Pancreas (tissue), 10 donors: ENCODE results near the gene JAK3. TPM values are rescaled to one million over a fixed set of nuclear protein-coding genes. Genes with fewer than 3 reads are reported as not detected.

Experiments used
- ATAC-seq, 4 donors: fragments of 200-7000 bp; cut with Tn5 transposase; one replicate each; pipeline versions ENCODE4 v1.8.0 to v1.9.1; 2020; ENCODE audit warnings: mild to moderate bottlenecking in 4 of 4, moderate library complexity in 4 of 4
- DNase-seq, 6 donors: peaks; one replicate each; pipeline ENCODE4 v3.0.0-alpha.2; 2020
- FAIRE-seq: peaks from 2 replicates; lab custom pipeline; 2012; peaks lifted over from hg19 to GRCh38; lab: Jason Lieb, UNC
- H3K27ac ChIP-seq, 4 donors: fragments of 200-600 bp; sonication (generic); 1 replicate in 3 of 4; 2 replicates in 1 of 4; pipeline versions ENCODE4 v1.5.0 to v1.8.0; 2020
- H3K27me3 ChIP-seq, 4 donors: fragments of 200-600 bp; one replicate each; pipeline ENCODE4 v1.8.0; 2021
- H3K36me3 ChIP-seq, 3 donors: fragments of 200-600 bp; sonication (generic) in 1 of 3; one replicate each; pipeline versions ENCODE4 v1.5.0 to v1.8.0; 2020 to 2021
- H3K4me1 ChIP-seq, 3 donors: fragments of 200-600 bp; one replicate each; pipeline ENCODE4 v1.8.0; 2021
- H3K4me3 ChIP-seq, 4 donors: fragments of 200-600 bp; sonication (generic) in 2 of 4; one replicate each; pipeline versions ENCODE4 v1.5.0 to v1.8.0; 2020 to 2021
- H3K9me3 ChIP-seq, 4 donors: fragments of 200-600 bp; one replicate each; pipeline ENCODE4 v1.8.0; 2021
- WGBS, 2 donors: extraction: QIAGEN DNeasy Blood & Tissue Kit; methylation state at CpG; one replicate each; pipeline ENCODE4 v1.1.7; 2013; 5-methylcytosine and 5-hydroxymethylcytosine counted together
- intact Hi-C, 3 donors: fragments of 100-400 bp; cut with DNase I; formaldehyde crosslinking; loops; one replicate each; pipeline versions ENCODE4 v1.11.1 to v1.14.2; 2022
- polyA plus RNA-seq, 2 donors: library from polyadenylated mRNA; stranded (reverse); fragments of 200-250 nt; gene quantifications; one replicate each; pipeline ENCODE4 v1.2.3, GENCODE V29; 2013
- total RNA-seq, 6 donors: library from RNA; stranded (reverse); fragmentation: NEBNext Ultra II Directional in 4 of 6; extraction: Animal tissue kit (Norgen Biotek cat#: 25700) in 4 of 6; gene quantifications; one replicate each; pipeline versions ENCODE4 v1.2.1 to v1.2.4, GENCODE V29; 2021 to 2023
- TF ChIP-seq, protein P1 (sequence below), 4 donors: fragments of 200-600 bp; sonication (generic) in 3 of 4; IDR thresholded peaks; one replicate each; pipeline versions ENCODE4 v1.5.0 to v1.8.0; 2021; ENCODE audit warnings: antibody characterized with exemption in 4 of 4
- donor health status: healthy with polysubstance abuse.
- donor health status: DM: no; HTN: no; CAD: no; lungs with moderate emphysema.
- donor health status: DM: no; HTN: no; CAD: no.
- donor health status: control.
- donor health status: control.
- donor health status: Bipolar disorder and iron deficiency.
- donor health status: DM: yes; HTN: yes; CAD: no.
- donor health status: DM: no; HTN: no; CAD: no.
- donor health status: DM: no; HTN: no; CAD: no.
- donor health status: DM: yes; HTN: yes; CAD: no.

JAK3 gene
- total and polyA plus RNA-seq, 8 donors, result 1.1 to 6.6 (median 2.5) TPM

DNA sequence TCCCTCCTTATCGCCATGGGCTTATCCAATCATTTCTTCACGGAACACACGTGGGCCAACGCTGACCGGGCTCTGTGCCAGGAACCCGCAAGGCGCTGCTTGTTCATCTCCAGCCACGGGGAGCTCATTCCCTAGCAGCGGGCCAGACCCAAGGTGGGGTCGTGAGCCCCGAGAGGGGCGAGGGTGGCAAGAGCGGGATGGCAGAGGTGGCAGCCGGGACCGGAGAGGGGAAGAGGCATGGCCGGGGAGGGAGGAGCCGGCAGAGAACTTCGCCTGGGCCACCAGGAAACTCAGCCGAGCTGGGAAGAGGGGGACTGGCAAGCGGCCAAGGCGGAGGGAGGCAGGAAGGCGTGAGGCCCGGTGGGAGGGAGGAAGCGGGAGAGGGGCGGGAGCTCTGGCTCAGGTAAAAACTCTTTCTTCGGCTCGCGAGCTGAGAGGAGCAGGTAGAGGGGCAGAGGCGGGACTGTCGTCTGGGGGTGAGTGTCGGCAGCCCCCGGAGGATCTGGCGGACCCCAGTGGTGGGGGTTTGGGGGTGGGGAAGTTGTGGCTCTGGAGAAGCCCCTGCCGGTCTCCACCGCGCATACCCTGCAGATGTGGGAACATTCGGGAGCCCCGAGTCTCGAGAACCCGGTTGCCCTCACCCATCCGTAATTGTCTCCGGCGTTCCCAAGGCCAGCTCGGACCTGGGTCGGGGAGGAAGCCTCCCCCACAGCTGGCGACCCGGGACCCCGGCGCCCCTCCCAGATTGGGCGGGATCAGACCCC is 52.9 kb downstream of the JAK3 start, which contains the start of gene B3GNT3:
Gene B3GNT3 (plus strand): TSS at position 408 of the 764 bp plus-strand sequence. CDS start 12,670 bp downstream, outside the sequence.
- FAIRE-seq, result no peak
- TF ChIP-seq, protein P1, sequence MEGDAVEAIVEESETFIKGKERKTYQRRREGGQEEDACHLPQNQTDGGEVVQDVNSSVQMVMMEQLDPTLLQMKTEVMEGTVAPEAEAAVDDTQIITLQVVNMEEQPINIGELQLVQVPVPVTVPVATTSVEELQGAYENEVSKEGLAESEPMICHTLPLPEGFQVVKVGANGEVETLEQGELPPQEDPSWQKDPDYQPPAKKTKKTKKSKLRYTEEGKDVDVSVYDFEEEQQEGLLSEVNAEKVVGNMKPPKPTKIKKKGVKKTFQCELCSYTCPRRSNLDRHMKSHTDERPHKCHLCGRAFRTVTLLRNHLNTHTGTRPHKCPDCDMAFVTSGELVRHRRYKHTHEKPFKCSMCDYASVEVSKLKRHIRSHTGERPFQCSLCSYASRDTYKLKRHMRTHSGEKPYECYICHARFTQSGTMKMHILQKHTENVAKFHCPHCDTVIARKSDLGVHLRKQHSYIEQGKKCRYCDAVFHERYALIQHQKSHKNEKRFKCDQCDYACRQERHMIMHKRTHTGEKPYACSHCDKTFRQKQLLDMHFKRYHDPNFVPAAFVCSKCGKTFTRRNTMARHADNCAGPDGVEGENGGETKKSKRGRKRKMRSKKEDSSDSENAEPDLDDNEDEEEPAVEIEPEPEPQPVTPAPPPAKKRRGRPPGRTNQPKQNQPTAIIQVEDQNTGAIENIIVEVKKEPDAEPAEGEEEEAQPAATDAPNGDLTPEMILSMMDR (IDR thresholded peaks at IDR 0.05), result no peak

DNA sequence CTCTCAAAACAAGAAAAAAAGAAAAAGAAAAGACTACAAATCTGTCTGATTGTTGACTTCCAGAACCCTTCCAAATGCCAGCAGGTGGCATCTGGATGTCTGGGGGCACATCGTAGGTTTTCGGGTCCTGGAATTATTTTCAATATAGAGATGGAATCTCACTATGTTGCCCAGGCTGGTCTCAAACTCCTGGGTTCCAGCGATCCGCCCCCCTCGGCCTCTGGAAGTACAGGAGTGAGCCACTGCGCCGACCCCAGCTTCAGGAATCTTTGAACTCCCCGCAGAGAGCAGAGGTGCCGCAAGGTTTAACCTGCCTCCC is 53.4 kb downstream of the JAK3 start:
- intact Hi-C loops, result no loop called here
- FAIRE-seq (no peak), DNase-seq (no peak), ATAC-seq (no peak)
- H3K4me3 ChIP-seq, result peak overlapping the region in 3 of 4 donors; percentile 29 to 39 (median 30)
- H3K27ac ChIP-seq, result peak overlapping the region in 1 of 4 donors; percentile 68
- peaks cover 0 to 21% (median 14%) of the 10 kb centered on the region in 3 donors for H3K4me1 ChIP-seq
- H3K36me3 ChIP-seq, result no peaks in the 10 kb centered on the region
- no peaks in the 10 kb centered on the region for H3K9me3 ChIP-seq
- no peaks in the 10 kb centered on the region for H3K27me3 ChIP-seq
- TF ChIP-seq, protein P1 (IDR thresholded peaks at IDR 0.05), result no peak
- WGBS, 2 donors, result 23 to 36% methylated on average over 9 of the region's 9 CpGs

More for the DNA sequence above, 52.9 kb downstream of the JAK3 start, which contains the start of gene B3GNT3:
- Histone ChIP-seq H3K27ac (peak within 1 kb of the TSS in 3 of 4 donors; percentile 16 to 72 (median 64)), H3K27me3 (no peaks in the 10 kb centered on the region), H3K9me3 (no peaks in the 10 kb centered on the region), H3K36me3 (no peaks in the 10 kb centered on the region), H3K4me1 (peaks cover 0 to 21% (median 14%) of the 10 kb centered on the region in 3 donors), H3K4me3 (peak within 1 kb of the TSS in 3 of 4 donors; percentile 29 to 39 (median 30))
- DNase-seq (peak; percentile 74 to 92 (median 87)), ATAC-seq (peak; percentile 54 to 68 (median 63))
- WGBS, 2 donors, result 2 to 3% methylated on average over 44 to 50 of the region's 50 CpGs
- intact Hi-C loops, result no loop called here

DNA sequence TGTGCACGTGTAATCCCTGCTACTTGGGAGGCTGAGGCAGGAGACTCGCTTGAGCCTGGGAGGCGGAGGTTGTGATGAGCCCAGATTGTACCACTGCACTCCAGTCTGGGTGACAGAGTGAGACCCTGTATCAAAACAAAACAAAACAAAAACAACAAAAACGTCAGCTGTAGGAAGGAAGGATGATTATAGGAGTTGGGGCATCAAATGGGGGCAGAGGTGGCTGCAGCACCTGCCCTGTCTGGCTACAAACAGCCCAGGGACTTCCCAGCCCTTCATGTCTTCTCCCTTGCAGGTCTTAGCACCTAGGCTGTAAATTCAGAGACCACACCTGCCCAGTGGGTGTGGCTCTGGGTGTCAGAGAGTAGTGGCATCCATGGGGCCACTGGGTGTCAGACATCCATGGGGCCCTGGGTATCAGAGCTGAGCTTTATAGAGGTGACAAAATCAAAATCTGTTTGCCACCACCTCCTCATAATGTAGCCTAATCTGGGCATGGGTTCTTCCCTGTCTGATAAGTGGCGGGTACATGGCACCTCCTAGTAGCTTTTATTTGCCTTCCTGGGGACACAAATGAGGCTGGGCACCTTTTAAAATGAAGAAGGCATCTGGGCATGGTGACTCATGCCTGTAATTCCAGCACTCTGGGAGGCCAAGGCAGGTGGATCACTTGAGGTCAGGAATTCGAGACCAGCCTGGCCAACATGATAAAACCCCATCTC is 57.6 kb downstream of the JAK3 start:
- FAIRE-seq (no peak), ATAC-seq (no peak), DNase-seq (no peak)
- H3K4me1 ChIP-seq, result peaks cover 0 to 9% (median 4%) of the 10 kb centered on the region in 3 donors
- 66 to 71% methylated on average over 6 of the region's 6 CpGs for WGBS, 2 donors
- no peaks in the 10 kb centered on the region for H3K27me3 ChIP-seq
- H3K36me3 ChIP-seq, result no peaks in the 10 kb centered on the region
- H3K27ac ChIP-seq, result peak overlapping the region in 1 of 4 donors; percentile 29
- intact Hi-C loops, result no loop called here
- H3K9me3 ChIP-seq, result no peaks in the 10 kb centered on the region
- TF ChIP-seq, protein P1 (IDR thresholded peaks at IDR 0.05), result no peak
- H3K4me3 ChIP-seq, result no peak overlapping the region

DNA sequence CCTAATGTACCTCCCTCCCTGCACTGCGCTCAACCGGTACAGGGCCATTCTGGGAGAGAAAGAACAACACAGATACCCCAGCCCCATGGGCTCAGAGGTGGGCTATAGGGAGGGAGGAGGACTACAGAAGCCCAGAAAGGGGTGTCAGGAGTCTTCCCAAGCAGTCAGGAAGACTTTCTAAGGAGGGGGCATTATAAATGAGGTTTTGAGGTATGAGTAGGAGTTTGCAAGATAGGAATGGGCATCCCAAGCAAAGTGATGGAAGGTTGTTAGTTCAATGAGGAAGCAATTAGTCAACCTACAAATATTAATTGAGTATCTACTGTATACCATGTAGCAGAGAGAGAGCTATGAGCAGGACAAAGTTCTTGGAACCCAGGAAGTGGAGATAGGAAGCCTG is 59.1 kb downstream of the JAK3 start:
- no peak overlapping the region for H3K27ac ChIP-seq
- no peaks in the 10 kb centered on the region for H3K36me3 ChIP-seq
- 98 to 100% methylated on average over 2 of the region's 2 CpGs for WGBS, 2 donors
- DNase-seq (no peak), FAIRE-seq (no peak), ATAC-seq (no peak)
- H3K4me1 ChIP-seq, result peaks cover 0 to 9% (median 0%) of the 10 kb centered on the region in 3 donors
- no peaks in the 10 kb centered on the region for H3K27me3 ChIP-seq
- intact Hi-C loops, result loop anchor here in 1 of 3 donors (5.0 kb wide), 1 partner anchor 64 kb away; no protein-coding TSS in a partner anchor
- TF ChIP-seq, protein P1 (IDR thresholded peaks at IDR 0.05), result no peak
- H3K4me3 ChIP-seq, result no peak overlapping the region
- no peaks in the 10 kb centered on the region for H3K9me3 ChIP-seq
